GM10248 (cell line): ENCODE data around the gene ZNF566.

Experiments
- CTCF ChIA-PET: fragments of 300-600 bp; sonication (Branson Sonifier 250); formaldehyde crosslinking; extraction: SDS; loops from one replicate; lab custom pipeline; 2021; ENCODE audit warnings: antibody characterized with exemption; lab: Yijun Ruan, JAX
- POLR2A ChIA-PET: fragments of 350-650 bp; sonication (Branson Sonifier 250); formaldehyde crosslinking; extraction: SDS; loops from one replicate; lab custom pipeline; 2020; ENCODE audit warnings: antibody characterized with exemption; lab: Yijun Ruan, JAX
- DNase-seq: peaks from one replicate; pipeline ENCODE4 v3.0.0; 2012; ENCODE audit errors: extremely low spot score
- CTCF ChIP-seq: IDR thresholded peaks from 2 replicates; pipeline ENCODE4 v1.5.1; 2012; ENCODE audit warnings: mild to moderate bottlenecking, low read depth; ENCODE audit errors: extremely low read depth, missing control alignments, control extremely low read depth

ZNF566 gene

DNA sequence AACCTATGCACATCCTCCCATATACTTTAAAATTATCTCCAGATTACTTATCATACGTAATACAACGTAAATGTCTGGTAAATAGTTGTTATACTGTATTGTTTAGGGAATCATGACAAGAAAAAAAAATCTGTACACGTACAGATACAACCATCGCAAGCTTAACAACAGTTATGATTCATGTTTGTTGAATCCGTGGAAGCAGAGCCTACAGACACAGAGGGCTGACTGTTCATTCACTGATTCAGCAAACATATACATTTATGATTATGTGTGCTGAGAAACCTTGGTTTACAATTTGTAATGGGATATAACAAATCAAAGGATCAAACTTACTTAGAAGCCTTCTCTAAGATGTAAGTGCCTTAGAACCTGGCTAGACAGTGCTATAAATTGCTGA is 37.2 kb upstream of the ZNF566 start:
- ChIA-PET CTCF (interaction anchor here (1.6 kb wide), 1 partner anchor 466 kb away, joined by 3 read pairs; no protein-coding TSS in a partner anchor), POLR2A (interaction anchor here (0.6 kb wide), 1 partner anchor 148 kb away, joined by 3 read pairs; no protein-coding TSS in a partner anchor)

GRCh38 chr19:36524617-36525016 is 35.3 kb upstream of the ZNF566 start:
- ChIA-PET POLR2A (no interaction called here), CTCF (no interaction called here)
- TF ChIP-seq CTCF, result no peak
- no peak for DNase-seq

More for the DNA sequence above, 37.2 kb upstream of the ZNF566 start:
- DNase-seq, result no peak
- no peak for TF ChIP-seq CTCF

DNA sequence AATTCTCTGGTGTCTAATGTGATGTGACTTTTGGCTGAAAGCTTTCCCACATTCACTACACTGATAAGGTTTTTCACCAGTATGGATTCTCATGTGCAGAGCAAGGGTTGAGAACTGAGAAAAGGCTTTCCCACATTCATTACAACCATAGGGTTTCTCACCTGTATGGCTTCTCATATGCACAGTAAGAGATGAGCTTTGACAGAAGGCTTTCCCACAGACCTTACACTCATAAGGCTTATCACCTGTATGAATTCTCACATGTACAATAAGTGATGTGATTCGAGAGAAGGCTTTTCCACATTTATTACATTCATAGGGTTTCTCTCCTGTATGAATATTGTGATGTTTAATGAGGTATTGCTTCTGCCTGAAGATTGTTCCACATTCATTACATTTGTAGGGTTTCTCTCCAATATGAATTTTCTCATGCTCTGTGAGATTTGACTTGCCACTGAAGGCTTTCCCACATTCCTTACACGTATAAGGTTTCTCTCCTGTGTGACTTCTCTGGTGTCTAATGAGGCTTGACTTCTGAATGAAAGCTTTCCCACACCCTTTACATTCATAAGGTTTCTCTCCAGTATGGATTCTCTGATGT is 24.8 kb upstream of the ZNF566 start:
- no peak for DNase-seq
- no peak for TF ChIP-seq CTCF
- ChIA-PET POLR2A (no interaction called here), CTCF (no interaction called here)

- POLR2A ChIA-PET, result no interaction called here
- DNase-seq, result no peak
- CTCF ChIA-PET, result no interaction called here
- TF ChIP-seq CTCF, result no peak
Measured at GRCh38 chr19:36508325-36508724, 19.0 kb upstream of the ZNF566 start.

DNA sequence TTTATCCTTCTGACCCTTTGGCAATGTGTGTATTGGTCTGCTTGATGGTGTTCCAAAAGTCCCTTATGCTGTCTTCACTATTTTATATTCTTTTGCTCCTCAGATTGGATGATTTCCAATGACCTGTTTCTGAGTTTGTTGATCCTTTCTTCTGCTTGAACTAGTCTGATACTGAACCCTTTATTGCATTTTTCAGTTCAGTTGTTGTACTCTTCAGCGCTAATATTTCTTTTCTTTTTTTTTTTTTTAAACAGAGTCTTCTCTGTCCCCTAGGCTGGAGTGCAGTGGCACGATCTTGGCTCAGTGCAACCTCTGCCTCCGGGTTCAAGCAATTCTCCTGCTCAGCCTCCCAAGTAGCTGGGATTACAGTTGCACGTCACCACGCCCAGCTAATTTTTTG is 12.6 kb upstream of the ZNF566 start:
- no peak for DNase-seq
- ChIA-PET POLR2A (no interaction called here), CTCF (no interaction called here)
- no peak for TF ChIP-seq CTCF

DNA sequence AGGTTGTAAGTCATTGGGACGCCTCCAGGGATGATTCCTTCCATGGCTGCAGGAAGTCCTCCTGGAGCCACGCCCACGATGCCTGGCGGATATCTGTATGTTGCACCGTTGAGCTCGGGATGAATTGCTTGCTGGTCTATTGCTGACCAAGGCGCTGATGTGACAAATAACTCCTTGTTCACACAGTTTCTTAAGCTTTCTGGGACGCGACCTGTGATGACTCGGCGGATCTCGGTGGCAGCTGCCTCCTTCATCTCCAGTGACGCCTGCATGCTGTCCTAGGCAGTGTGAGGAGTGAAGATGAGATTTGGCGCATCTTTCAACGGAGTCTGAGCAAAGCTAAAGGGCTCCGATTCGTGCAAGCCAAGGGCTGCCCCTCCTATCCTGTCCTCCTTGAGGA is 7.6 kb upstream of the ZNF566 start:
- POLR2A ChIA-PET, result no interaction called here
- CTCF ChIA-PET, result no interaction called here
- no peak for TF ChIP-seq CTCF
- no peak for DNase-seq
